SKM-1 treated with dmso at 0.1 percent for 144 hours (cell line): ENCODE measurements around the gene SCG5.
"Not testable (repeated sequence)": the region's sequence is repeated elsewhere in the genome, so short reads cannot be mapped to it uniquely, and the experiment has no call there.

Experiments used
- DNase-seq: peaks from one replicate; lab custom pipeline; 2025; ENCODE audit not compliant: unreplicated experiment; lab: John Stamatoyannopoulos, UW

SCG5 gene

GRCh38 chr15:32641517-32642059, at the start of gene SCG5:
SCG5 (plus strand) TSS chr15:32641710; CDS start chr15:32643593, 1,883 bp downstream.
- no peak for DNase-seq

- DNase-seq, result not testable (repeated sequence)
These were observed 48.4 kb upstream of the SCG5 start, which contains the start of gene GOLGA8N for GRCh38 chr15:32593151-32593550. GOLGA8N (plus strand) TSS chr15:32593456.

GRCh38 chr15:32609518-32609917, 32.0 kb upstream of the SCG5 start:
- not testable (repeated sequence) for DNase-seq

- not testable (repeated sequence) for DNase-seq
These were observed 30.8 kb upstream of the SCG5 start for GRCh38 chr15:32610719-32611118.

- not testable (repeated sequence) for DNase-seq
These were observed 26.8 kb upstream of the SCG5 start for GRCh38 chr15:32614712-32615050.

GRCh38 chr15:32615051-32615870, 26.2 kb upstream of the SCG5 start, which contains the start of gene ARHGAP11A:
ARHGAP11A (plus strand) TSS chr15:32615504; CDS start chr15:32616212, 708 bp downstream.
- DNase-seq, result not testable (repeated sequence)

GRCh38 chr15:32615871-32616426, 25.6 kb upstream of the SCG5 start:
- not testable (repeated sequence) for DNase-seq

GRCh38 chr15:32636410-32636809, 5.1 kb upstream of the SCG5 start:
- no peak for DNase-seq

- no peak for DNase-seq
These were observed 4.5 kb upstream of the SCG5 start for GRCh38 chr15:32636908-32637567.

GRCh38 chr15:32637704-32638103, 3.8 kb upstream of the SCG5 start:
- DNase-seq, result no peak

- DNase-seq, result no peak
These were observed 1.3 kb downstream of the SCG5 start for GRCh38 chr15:32642667-32643435.

GRCh38 chr15:32643907-32644445, 2.5 kb downstream of the SCG5 start:
- DNase-seq, result no peak

- no peak for DNase-seq
These were observed 4.8 kb downstream of the SCG5 start for GRCh38 chr15:32646291-32646690.

GRCh38 chr15:32649342-32649741, 7.8 kb downstream of the SCG5 start:
- DNase-seq, result peak; percentile 3

GRCh38 chr15:32651229-32651837, 9.8 kb downstream of the SCG5 start:
- DNase-seq, result peak; percentile 54

- DNase-seq, result no peak
These were observed 10.7 kb downstream of the SCG5 start for GRCh38 chr15:32652178-32652577.

- DNase-seq, result no peak
These were observed 14.6 kb downstream of the SCG5 start for GRCh38 chr15:32656091-32656490.

- no peak for DNase-seq
These were observed 15.0 kb downstream of the SCG5 start for GRCh38 chr15:32656496-32656895.

- DNase-seq, result no peak
These were observed 15.8 kb downstream of the SCG5 start for GRCh38 chr15:32657198-32657883.

- DNase-seq, result no peak
These were observed 16.4 kb downstream of the SCG5 start for GRCh38 chr15:32657941-32658340.
